Small intestine (tissue), 7 donors: Measurements from ENCODE around the gene ADARB2. TPM values are rescaled to one million over a fixed set of nuclear protein-coding genes. Genes with fewer than 3 reads are reported as not detected.

Source experiments
- DNase-seq, 2 donors: peaks; one replicate each; pipeline versions ENCODE4 v3.0.0 to v3.0.0-alpha.2; 2013
- FAIRE-seq: peaks from 2 replicates; lab custom pipeline; 2012; peaks lifted over from hg19 to GRCh38; lab: Jason Lieb, UNC
- H3K27ac ChIP-seq, 3 donors: one replicate each; pipeline ENCODE4 v1.5.1; 2013; ENCODE audit warnings: low read length in 2 of 3, mild to moderate bottlenecking in 2 of 3, control low read depth in 1 of 3, inconsistent platforms in 1 of 3, low read depth in 1 of 3, moderate library complexity in 1 of 3
- H3K27me3 ChIP-seq, 3 donors: one replicate each; pipeline ENCODE4 v1.6.1; 2013; ENCODE audit warnings: low read length in 3 of 3, inconsistent platforms in 1 of 3; ENCODE audit not compliant: control insufficient read depth in 3 of 3, insufficient read depth in 3 of 3
- H3K36me3 ChIP-seq, 3 donors: one replicate each; pipeline ENCODE4 v1.6.1; 2013; ENCODE audit warnings: low read length in 3 of 3, inconsistent platforms in 1 of 3, low read depth in 1 of 3, mild to moderate bottlenecking in 1 of 3, moderate library complexity in 1 of 3; ENCODE audit not compliant: control insufficient read depth in 3 of 3, insufficient read depth in 2 of 3
- H3K4me1 ChIP-seq, 3 donors: one replicate each; pipeline ENCODE4 v1.6.1; 2013; ENCODE audit warnings: low read length in 2 of 3, inconsistent platforms in 1 of 3, low read depth in 1 of 3, mild to moderate bottlenecking in 1 of 3, moderate library complexity in 1 of 3; ENCODE audit not compliant: control insufficient read depth in 3 of 3, insufficient read depth in 2 of 3
- H3K4me3 ChIP-seq, 3 donors: one replicate each; pipeline ENCODE4 v1.5.1; 2013; ENCODE audit warnings: low read length in 3 of 3, control low read depth in 1 of 3, inconsistent platforms in 1 of 3, low read depth in 1 of 3, mild to moderate bottlenecking in 1 of 3, moderate library complexity in 1 of 3
- H3K9me3 ChIP-seq, 2 donors: one replicate each; pipeline ENCODE4 v1.6.1; 2013; ENCODE audit warnings: low read depth in 1 of 2, low read length in 1 of 2; ENCODE audit not compliant: control insufficient read depth in 2 of 2, insufficient read depth in 1 of 2
- WGBS, 3 donors: extraction: QIAGEN DNeasy Blood & Tissue Kit; methylation state at CpG; one replicate each; pipeline ENCODE4 v1.1.7; 2013; 5-methylcytosine and 5-hydroxymethylcytosine counted together
- polyA plus RNA-seq, 4 donors: library from polyadenylated mRNA; stranded (reverse) in 3 of 4; unstranded in 1 of 4; fragments of 200-250 nt in 3 of 4; fragments of 120-200 nt in 1 of 4; gene quantifications; one replicate each; pipeline versions ENCODE4 v1.2.1 to v1.2.3, GENCODE V29; 2013
- donor health status: healthy with polysubstance abuse.
- donor health status: control.
- donor health status: control.
- donor health status: Bipolar disorder and iron deficiency.
- donor health status: healthy.

Gene ADARB2
- polyA plus RNA-seq, 4 donors = 0.35 to 1.8 (median 0.94) TPM

DNA sequence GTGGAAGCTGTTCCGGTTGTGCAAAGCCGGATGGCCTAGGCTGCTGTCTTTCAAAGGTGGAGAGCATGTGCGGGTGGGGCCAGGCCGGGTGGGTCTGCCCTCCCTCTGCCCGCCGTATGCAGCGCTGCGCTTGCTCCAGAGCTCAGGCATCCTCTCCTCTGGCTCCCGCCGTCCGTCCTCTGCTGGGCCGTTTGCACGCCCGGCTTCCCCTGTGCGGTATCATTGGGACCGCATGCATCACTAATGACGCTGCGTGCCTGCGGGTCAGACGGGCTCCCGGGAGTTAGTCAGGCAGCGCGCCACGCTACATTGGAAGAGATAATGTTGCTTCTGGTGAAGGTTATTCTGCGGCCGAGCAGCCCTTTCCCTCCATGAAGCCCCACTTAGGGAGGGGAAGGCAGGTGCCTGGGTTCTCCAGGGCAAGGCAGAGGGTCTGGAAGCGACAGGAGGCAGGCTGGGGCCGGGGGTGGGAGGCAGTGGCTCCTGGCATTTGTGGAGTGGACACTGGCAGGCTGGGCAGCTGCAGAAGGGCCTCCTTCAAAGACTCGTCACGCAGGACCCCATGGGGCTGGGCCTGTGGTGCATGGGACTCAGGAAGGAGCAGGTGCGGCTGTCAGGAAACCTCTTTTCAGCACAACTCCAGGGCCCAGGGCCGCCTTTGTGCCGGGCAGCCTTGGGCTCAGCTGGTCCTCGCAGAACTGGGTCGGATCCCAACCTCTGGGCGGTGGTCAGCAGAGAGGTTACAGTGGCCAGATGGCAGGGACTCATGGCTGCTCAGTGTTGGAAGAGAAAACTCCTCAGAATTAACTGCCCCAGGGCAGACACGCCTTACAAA lies 362.6 kb downstream of the ADARB2 start:
- peaks cover 0 to 6% (median 0%) of the 10 kb centered on the region in 3 donors for H3K4me1 ChIP-seq
- FAIRE-seq (no peak), DNase-seq (peak in 1 of 2 donors; percentile 21)
- H3K27me3 ChIP-seq = peaks cover 0 to 2% (median 0%) of the 10 kb centered on the region in 3 donors
- no peaks in the 10 kb centered on the region for H3K36me3 ChIP-seq
- no peak overlapping the region for H3K27ac ChIP-seq
- H3K4me3 ChIP-seq = no peak overlapping the region
- H3K9me3 ChIP-seq = no peaks in the 10 kb centered on the region
- 88 to 90% (median 90%) methylated on average over 37 of the region's 37 CpGs for WGBS, 3 donors

DNA sequence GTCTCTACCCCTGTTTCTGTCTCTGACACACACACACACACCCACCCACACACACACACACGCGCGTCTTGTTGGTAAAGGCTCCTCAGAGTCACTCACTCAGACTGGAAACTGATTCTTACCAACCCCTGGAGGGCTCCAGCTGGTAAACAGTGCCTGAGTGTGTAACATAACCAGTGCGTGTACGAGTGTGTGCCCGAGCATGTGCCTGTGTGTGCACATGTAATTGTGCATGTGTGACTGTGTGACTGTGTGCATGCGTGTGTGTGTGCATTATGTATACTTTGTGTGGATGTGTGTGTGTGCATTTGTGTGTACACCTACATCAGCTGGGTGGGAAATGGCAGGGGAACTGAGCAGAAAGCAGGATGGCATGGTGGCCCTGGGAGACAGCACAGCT lies 364.0 kb downstream of the ADARB2 start:
- no peaks in the 10 kb centered on the region for H3K9me3 ChIP-seq
- no peaks in the 10 kb centered on the region for H3K27me3 ChIP-seq
- FAIRE-seq = no peak
- H3K36me3 ChIP-seq = no peaks in the 10 kb centered on the region
- H3K27ac ChIP-seq = no peak overlapping the region
- H3K4me1 ChIP-seq = peaks cover 0 to 11% (median 0%) of the 10 kb centered on the region in 3 donors
- 87 to 94% (median 92%) methylated on average over 7 of the region's 7 CpGs for WGBS, 3 donors
- H3K4me3 ChIP-seq = no peak overlapping the region
- no peak for DNase-seq

DNA sequence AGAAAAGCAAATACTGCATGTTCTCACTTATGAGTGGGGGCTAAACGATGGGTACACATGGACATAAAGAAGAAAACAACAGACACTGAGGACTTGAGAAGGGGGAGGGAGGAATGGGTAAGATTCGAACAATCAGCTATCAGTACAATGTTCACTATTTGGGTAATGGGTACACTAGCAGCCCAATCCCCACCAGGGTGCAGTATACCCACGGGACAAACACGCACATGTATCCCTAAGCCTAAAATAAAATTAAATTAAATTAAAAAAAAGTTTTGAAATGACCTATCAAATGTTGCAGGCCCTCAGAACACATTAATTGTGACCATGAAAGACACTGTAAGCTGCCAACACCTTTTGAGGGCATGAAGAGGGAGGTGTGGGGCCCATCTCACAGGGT lies 365.1 kb downstream of the ADARB2 start:
- FAIRE-seq (no peak), DNase-seq (no peak)
- H3K4me3 ChIP-seq = no peak overlapping the region
- H3K27me3 ChIP-seq = no peaks in the 10 kb centered on the region
- 83 to 90% (median 84%) methylated on average over 4 of the region's 4 CpGs for WGBS, 3 donors
- H3K4me1 ChIP-seq = peaks cover 0 to 7% (median 0%) of the 10 kb centered on the region in 3 donors
- H3K9me3 ChIP-seq = no peaks in the 10 kb centered on the region
- no peaks in the 10 kb centered on the region for H3K36me3 ChIP-seq
- no peak overlapping the region for H3K27ac ChIP-seq

DNA sequence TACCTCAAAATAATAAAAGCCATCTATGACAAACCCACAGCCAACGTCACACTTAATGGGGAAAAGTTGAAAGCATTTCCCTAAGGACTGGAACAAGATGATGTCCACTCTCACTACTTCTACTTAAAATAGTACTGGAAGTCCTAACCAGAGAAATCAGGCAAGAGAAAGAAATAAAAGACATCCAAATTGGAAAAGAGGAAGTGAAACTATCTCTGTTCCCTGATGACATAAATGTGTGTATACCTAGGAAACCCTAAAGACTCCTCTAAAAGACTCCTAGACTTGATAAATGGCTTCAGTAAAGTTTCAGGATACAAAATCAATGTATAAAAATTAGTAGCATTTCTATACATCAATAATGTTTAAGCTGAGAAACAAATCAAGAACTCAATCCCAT lies 367.0 kb downstream of the ADARB2 start:
- DNase-seq (no peak), FAIRE-seq (no peak)
- H3K36me3 ChIP-seq = no peaks in the 10 kb centered on the region
- H3K4me3 ChIP-seq = no peak overlapping the region
- H3K9me3 ChIP-seq = no peaks in the 10 kb centered on the region
- WGBS, 3 donors = 32 to 44% (median 34%) methylated on average over 1 of the region's 1 CpG
- no peak overlapping the region for H3K27ac ChIP-seq
- no peaks in the 10 kb centered on the region for H3K27me3 ChIP-seq
- H3K4me1 ChIP-seq = peaks cover 0 to 5% (median 3%) of the 10 kb centered on the region in 3 donors

DNA sequence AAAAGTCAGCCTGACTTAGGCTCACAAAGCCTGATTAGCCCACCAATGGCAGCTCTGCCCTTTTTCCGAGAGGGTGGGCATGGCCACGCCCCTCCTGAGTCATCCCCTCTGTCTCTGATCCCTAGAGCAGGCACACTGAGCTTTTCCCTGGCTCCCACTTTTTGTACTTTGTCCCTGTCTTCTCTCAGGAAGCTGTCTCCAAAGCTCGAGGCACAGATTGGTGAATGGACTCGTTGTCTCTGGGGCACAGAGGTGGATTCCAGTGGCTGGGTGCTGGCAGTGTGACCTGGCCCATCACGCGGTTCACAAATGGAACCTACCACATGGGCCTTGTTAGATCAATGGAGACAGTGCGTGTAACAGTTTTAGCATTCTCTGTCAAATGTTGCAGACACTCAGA lies 367.7 kb downstream of the ADARB2 start:
- DNase-seq (peak; percentile 74 to 76), FAIRE-seq (no peak)
- Histone ChIP-seq H3K27me3 (no peaks in the 10 kb centered on the region), H3K27ac (peak overlapping the region in 1 of 3 donors; percentile 49), H3K36me3 (no peaks in the 10 kb centered on the region), H3K9me3 (no peaks in the 10 kb centered on the region), H3K4me1 (peaks cover 0 to 5% (median 3%) of the 10 kb centered on the region in 3 donors), H3K4me3 (no peak overlapping the region)
- 15 to 54% (median 22%) methylated on average over 7 of the region's 7 CpGs for WGBS, 3 donors

DNA sequence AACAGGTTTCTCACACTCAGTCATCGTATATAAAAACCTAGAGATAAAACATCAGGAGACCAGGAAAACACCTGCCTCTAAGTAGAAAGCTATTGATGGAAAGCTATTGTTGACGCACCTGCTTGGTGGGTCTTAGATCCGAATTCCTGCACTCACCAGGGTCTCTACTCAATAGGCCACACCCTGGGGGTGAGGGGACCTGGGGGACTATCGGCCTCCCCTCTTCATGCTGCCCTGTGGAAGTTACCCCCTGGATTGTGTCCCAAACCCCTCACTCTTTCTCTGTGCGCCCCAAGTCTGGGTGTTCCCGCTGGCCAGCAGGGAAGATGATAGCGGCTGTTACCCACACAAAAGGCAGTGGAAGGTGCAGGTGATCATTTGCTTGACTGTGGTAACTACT lies 368.1 kb downstream of the ADARB2 start:
- peak overlapping the region in 2 of 3 donors; percentile 47 to 49 for H3K27ac ChIP-seq
- WGBS, 3 donors = 11 to 56% (median 33%) methylated on average over 7 of the region's 7 CpGs

DNA sequence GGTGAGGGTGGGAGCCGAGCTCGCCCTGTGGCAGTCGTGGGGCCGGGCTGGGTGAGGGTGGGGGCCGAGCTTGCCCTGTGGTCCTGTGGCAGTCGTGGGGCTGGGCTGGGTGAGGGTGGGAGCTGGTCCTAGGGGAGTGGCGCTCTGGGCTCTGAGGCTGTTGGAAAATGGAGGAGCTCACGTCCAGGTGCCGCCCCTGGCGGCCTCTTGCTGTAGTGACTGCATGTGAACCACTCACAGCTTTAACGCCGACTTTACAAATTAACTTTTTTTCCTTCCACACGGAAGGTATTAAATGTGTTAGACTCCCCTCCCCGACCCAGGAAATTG lies 368.5 kb downstream of the ADARB2 start:
- Histone ChIP-seq H3K9me3 (no peaks in the 10 kb centered on the region), H3K4me1 (peaks cover 0 to 5% (median 3%) of the 10 kb centered on the region in 3 donors), H3K27me3 (no peaks in the 10 kb centered on the region), H3K36me3 (no peaks in the 10 kb centered on the region), H3K4me3 (no peak overlapping the region), H3K27ac (no peak overlapping the region)
- no peak for FAIRE-seq
- DNase-seq = peak; percentile 69 to 72
- 2 to 19% (median 12%) methylated on average over 10 to 14 of the region's 14 CpGs for WGBS, 3 donors

More for the DNA sequence above, 368.1 kb downstream of the ADARB2 start:
- Histone ChIP-seq H3K27me3 (no peaks in the 10 kb centered on the region), H3K4me3 (no peak overlapping the region), H3K9me3 (no peaks in the 10 kb centered on the region), H3K36me3 (no peaks in the 10 kb centered on the region), H3K4me1 (peaks cover 0 to 5% (median 3%) of the 10 kb centered on the region in 3 donors)
- DNase-seq = no peak
- no peak for FAIRE-seq

DNA sequence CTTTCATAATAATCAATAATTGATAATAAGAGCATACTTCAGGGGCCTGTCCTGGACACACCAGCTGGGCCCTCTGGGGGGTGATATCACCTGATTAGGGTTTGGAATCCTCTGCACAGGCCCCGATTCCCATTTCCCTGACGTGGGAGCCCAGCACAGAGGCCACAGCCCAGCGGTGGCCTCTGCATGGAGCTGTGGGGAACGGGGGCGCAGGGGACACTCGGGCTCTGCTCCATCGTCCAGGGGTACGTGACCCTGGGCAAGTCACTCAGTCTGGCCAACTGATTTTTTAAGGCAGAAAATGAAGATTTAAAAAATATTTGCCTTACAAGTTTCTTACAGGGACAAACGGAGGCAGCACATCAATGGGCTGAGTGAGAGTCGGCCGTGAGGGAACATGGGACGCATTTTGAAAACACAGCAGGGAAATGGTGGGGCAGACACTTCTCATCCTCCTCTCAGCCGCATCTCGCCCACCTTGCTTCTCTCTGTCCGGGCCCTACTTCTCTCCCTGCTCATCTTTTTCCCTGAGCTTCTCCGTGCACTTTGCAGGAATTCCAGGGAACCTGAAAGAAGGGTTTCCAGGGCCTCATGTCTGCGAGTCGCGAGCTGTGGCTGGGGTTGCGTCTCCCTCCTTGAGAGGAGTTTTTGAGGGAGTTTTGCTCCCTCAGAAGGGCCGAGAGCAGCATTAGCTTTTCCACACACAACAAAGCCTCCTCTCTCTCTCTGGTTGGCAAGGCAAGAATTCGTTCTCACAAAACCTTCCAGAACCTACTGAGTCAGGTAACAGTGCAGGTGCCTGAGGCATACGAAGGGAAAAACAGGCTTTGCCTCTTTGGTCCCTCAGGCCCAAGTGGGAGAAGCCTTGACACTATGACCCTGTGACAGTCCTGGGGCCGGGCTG lies 369.1 kb downstream of the ADARB2 start:
- Histone ChIP-seq H3K27ac (no peak overlapping the region), H3K27me3 (no peaks in the 10 kb centered on the region), H3K9me3 (no peaks in the 10 kb centered on the region), H3K4me1 (peaks cover 0 to 5% (median 3%) of the 10 kb centered on the region in 3 donors), H3K4me3 (no peak overlapping the region), H3K36me3 (no peaks in the 10 kb centered on the region)
- DNase-seq (no peak), FAIRE-seq (no peak)
- 82 to 87% (median 84%) methylated on average over 24 of the region's 24 CpGs for WGBS, 3 donors
